IMR-90 (cell line): Measurements from ENCODE around the gene GPR27. TPM values are rescaled to one million over a fixed set of nuclear protein-coding genes. Genes with fewer than 3 reads are reported as not detected.

ENCODE experiments used
- ATAC-seq: fragments of 200-7000 bp; cut with Tn5 transposase; 2 replicates; pipeline ENCODE4 v1.9.1; 2020; ENCODE audit warnings: low read depth, mild to moderate bottlenecking, moderate library complexity
- BruUV-seq: library from RNA; stranded (reverse); fragments of 400-500 nt; replicated peaks from 2 replicates; lab custom pipeline; 2021; lab: Mats Ljungman, UMichigan
- CTCF ChIA-PET: fragments of 300-600 bp; formaldehyde crosslinking; extraction: SDS; loops from one replicate; lab custom pipeline; 2021; ENCODE audit warnings: antibody characterized with exemption; lab: Yijun Ruan, JAX
- POLR2A ChIA-PET: fragments of 300-600 bp; sonication (Branson Sonifier 250); formaldehyde crosslinking; loops from one replicate; lab custom pipeline; 2022; ENCODE audit warnings: antibody characterized with exemption; ENCODE audit not compliant: unreplicated experiment; lab: Charles Lee
- DNase-seq: peaks from one replicate; pipeline ENCODE4 v3.0.0; 2013
- H2AFZ ChIP-seq: replicated peaks from 2 replicates; pipeline ENCODE3; 2013; ENCODE audit warnings: low read length, mild to moderate bottlenecking; ENCODE audit not compliant: poor library complexity
- H2AK5ac ChIP-seq: 2 replicates; pipeline ENCODE4 v1.6.1; 2013; ENCODE audit warnings: low read depth, low read length, inconsistent platforms
- H2AK9ac ChIP-seq: replicated peaks from 2 replicates; pipeline ENCODE3; 2013; ENCODE audit warnings: mild to moderate bottlenecking, low read depth, low read length, moderate library complexity; ENCODE audit not compliant: poor library complexity
- H2BK120ac ChIP-seq: 2 replicates; pipeline ENCODE4 v1.6.1; 2013; ENCODE audit warnings: low read depth, low read length, inconsistent platforms
- H2BK15ac ChIP-seq: 3 replicates; pipeline ENCODE4 v1.6.1; 2013; ENCODE audit warnings: low read depth, low read length, inconsistent platforms
- H2BK20ac ChIP-seq: 2 replicates; pipeline ENCODE4 v1.6.1; 2013; ENCODE audit warnings: low read depth, mild to moderate bottlenecking, inconsistent platforms, low read length, moderate library complexity
- H2BK5ac ChIP-seq: 2 replicates; pipeline ENCODE4 v1.6.1; 2013; ENCODE audit warnings: mild to moderate bottlenecking, low read depth, low read length, inconsistent platforms; ENCODE audit not compliant: poor library complexity, severe bottlenecking
- H3K14ac ChIP-seq: replicated peaks from 2 replicates; pipeline ENCODE4 v1.6.1; 2013; ENCODE audit warnings: low read depth, low read length, inconsistent platforms
- H3K18ac ChIP-seq: 2 replicates; pipeline ENCODE4 v1.6.1; 2013; ENCODE audit warnings: low read depth, low read length, control low read depth
- H3K23ac ChIP-seq: 2 replicates; pipeline ENCODE4 v1.6.1; 2013; ENCODE audit warnings: low read depth, low read length, inconsistent platforms
- H3K27ac ChIP-seq: 2 replicates; pipeline ENCODE4 v1.5.1; 2013; ENCODE audit warnings: mild to moderate bottlenecking, control low read depth, low read length; ENCODE audit not compliant: insufficient read depth
- H3K27me3 ChIP-seq: 2 replicates; pipeline ENCODE4 v1.6.1; 2013; ENCODE audit warnings: low read length; ENCODE audit not compliant: control insufficient read depth, insufficient read depth
- H3K36me3 ChIP-seq: 2 replicates; pipeline ENCODE4 v1.6.1; 2013; ENCODE audit warnings: low read length, mixed read lengths; ENCODE audit not compliant: control insufficient read depth, insufficient read depth
- H3K4ac ChIP-seq: 2 replicates; pipeline ENCODE4 v1.6.1; 2013; ENCODE audit warnings: low read depth, low read length, inconsistent platforms
- H3K4me1 ChIP-seq: 2 replicates; pipeline ENCODE4 v1.6.1; 2013; ENCODE audit warnings: low read length, mixed read lengths; ENCODE audit not compliant: control insufficient read depth, insufficient read depth
- H3K4me2 ChIP-seq: 2 replicates; pipeline ENCODE4 v1.6.1; 2013; ENCODE audit warnings: low read depth, mild to moderate bottlenecking, control low read depth, low read length, moderate library complexity
- H3K4me3 ChIP-seq: 2 replicates; pipeline ENCODE4 v1.5.1; 2013; ENCODE audit warnings: low read depth, mild to moderate bottlenecking, control low read depth, low read length, moderate library complexity; ENCODE audit not compliant: insufficient read depth
- H3K56ac ChIP-seq: 2 replicates; pipeline ENCODE4 v1.6.1; 2013; ENCODE audit warnings: low read length, inconsistent platforms; ENCODE audit not compliant: insufficient read depth; ENCODE audit errors: extremely low read depth
- H3K79me1 ChIP-seq, 2 experiments: 2 replicates each; pipeline ENCODE4 v1.6.1; 2013; ENCODE audit warnings: low read length in 2 of 2, inconsistent platforms in 1 of 2, low read depth in 1 of 2
- H3K9ac ChIP-seq: 2 replicates; pipeline ENCODE4 v1.6.1; 2013; ENCODE audit warnings: low read depth, low read length, control low read depth
- H3K9me1 ChIP-seq: 2 replicates; pipeline ENCODE4 v1.6.1; 2013; ENCODE audit warnings: low read length, inconsistent platforms; ENCODE audit not compliant: insufficient read depth
- H3K9me3 ChIP-seq: 2 replicates; pipeline ENCODE4 v1.6.1; 2013; ENCODE audit warnings: low read length; ENCODE audit not compliant: control insufficient read depth, insufficient read depth
- H4K20me1 ChIP-seq: 2 replicates; pipeline ENCODE4 v1.6.1; 2013; ENCODE audit warnings: low read length, inconsistent platforms; ENCODE audit not compliant: insufficient read depth
- H4K5ac ChIP-seq: 2 replicates; pipeline ENCODE4 v1.6.1; 2013; ENCODE audit warnings: mild to moderate bottlenecking, low read depth, low read length, control low read depth
- H4K8ac ChIP-seq, 2 experiments: 2 replicates each; pipeline ENCODE4 v1.6.1; 2013; ENCODE audit warnings: low read depth in 2 of 2, low read length in 2 of 2, control low read depth in 1 of 2, inconsistent platforms in 1 of 2
- H4K91ac ChIP-seq: 2 replicates; pipeline ENCODE4 v1.6.1; 2013; ENCODE audit warnings: low read depth, low read length, inconsistent platforms; ENCODE audit not compliant: insufficient read depth
- BHLHE40 ChIP-seq: fragments of 150-350 bp; IDR thresholded peaks from 2 replicates; pipeline ENCODE4 v1.6.1; 2016; ENCODE audit warnings: mild to moderate bottlenecking, low read depth, low read length
- CEBPB ChIP-seq: IDR thresholded peaks from 2 replicates; pipeline ENCODE4 v1.6.1; 2012; ENCODE audit warnings: low read depth, low read length, improper control_type of control experiment
- CTCF ChIP-seq: conservative IDR thresholded peaks from 2 replicates; pipeline ENCODE4 v1.5.1; 2012; ENCODE audit warnings: mild to moderate bottlenecking, low read depth, low read length, improper control_type of control experiment
- ELK1 ChIP-seq: fragments of 150-350 bp; IDR thresholded peaks from 2 replicates; pipeline ENCODE4 v1.6.1; 2016; ENCODE audit warnings: low read depth, mild to moderate bottlenecking, low read length, moderate library complexity, borderline replicate concordance
- FOS ChIP-seq: fragments of 150-350 bp; IDR thresholded peaks from 2 replicates; pipeline ENCODE4 v1.6.1; 2016; ENCODE audit warnings: low read depth, low read length
- MXI1 ChIP-seq: IDR thresholded peaks from 2 replicates; pipeline ENCODE4 v1.6.1; 2012; ENCODE audit warnings: low read depth, mild to moderate bottlenecking, low read length, moderate library complexity, borderline replicate concordance
- SMC3 ChIP-seq: fragments of 150-350 bp; IDR thresholded peaks from 2 replicates; pipeline ENCODE4 v1.6.1; 2016; ENCODE audit warnings: low read depth, mild to moderate bottlenecking, antibody characterized with exemption, low read length, moderate library complexity
- USF2 ChIP-seq: fragments of 150-350 bp; IDR thresholded peaks from 2 replicates; pipeline ENCODE4 v1.6.1; 2017; ENCODE audit warnings: mild to moderate bottlenecking, antibody characterized with exemption, low read length, low read depth
- WGBS, 2 experiments: methylation state at CpG; one replicate each; pipeline versions ENCODE4 v1.1.5 to v1.1.7; 2013; ENCODE audit warnings: missing lambda C conversion rate in 2 of 2; ENCODE audit not compliant: insufficient read length in 1 of 2; ENCODE audit errors: extremely low coverage in 2 of 2; 5-methylcytosine and 5-hydroxymethylcytosine counted together
- dilution Hi-C: fragments of 300-500 bp; cut with HindIII; formaldehyde crosslinking; loops from one replicate; pipeline ENCODE4 v1.14.3; 2018; ENCODE audit warnings: low sequenced_read_pairs; ENCODE audit not compliant: unreplicated experiment
- in situ Hi-C: fragments of 300-500 bp; cut with MboI; formaldehyde crosslinking; loops from 3 replicates; pipeline ENCODE4 v1.14.3; 2019; ENCODE audit warnings: low sequenced_read_pairs, inconsistent platforms, mixed read lengths
- intact Hi-C: fragments of 100-400 bp; cut with micrococcal nuclease; formaldehyde crosslinking; loops from 2 replicates; pipeline ENCODE4 v1.10.0; 2022
- polyA plus RNA-seq, 3 experiments: library from polyadenylated mRNA; depleted of rRNA; stranded (reverse); fragments of >200 nt; gene quantifications; 2 replicates each; pipeline ENCODE4 v1.2.3, GENCODE V29; 2012; ENCODE audit warnings: low replicate concordance in 1 of 3
- total RNA-seq: library from RNA; depleted of rRNA; stranded (reverse); fragments of >200 nt; gene quantifications from 2 replicates; pipeline ENCODE4 v1.2.3, GENCODE V29; 2012

Gene GPR27
- total and polyA plus RNA-seq, 2 of the 4 experiments (the other 2 are of a cell fraction): not detected

- in situ Hi-C loops: no loop called here
- peaks cover 10% of the 10 kb centered on the region for H3K27me3 ChIP-seq
- WGBS, 2 experiments: 90% methylated on average over 2 of the region's 7 CpGs; no CpG with 5 or more reads in 1 of the 2 experiments
Observed at GRCh38 chr3:71797455-71797854, 43.8 kb downstream of the GPR27 start.

More at GRCh38 chr3:71797455-71797854, 43.8 kb downstream of the GPR27 start:
- H2BK120ac ChIP-seq: no peak overlapping the region
- H3K14ac ChIP-seq: no peak overlapping the region
- ATAC-seq (no peak), DNase-seq (no peak)
- H3K23ac ChIP-seq: no peak overlapping the region
- no peaks in the 10 kb centered on the region for H4K20me1 ChIP-seq
- H3K4me1 ChIP-seq: no peaks in the 10 kb centered on the region
- no peak overlapping the region for H3K27ac ChIP-seq
- no peak overlapping the region for H3K18ac ChIP-seq
- H2AFZ ChIP-seq: no peak overlapping the region
- H2AK9ac ChIP-seq: no peak overlapping the region
- TF ChIP-seq CTCF: no peak
- no peak for TF ChIP-seq USF2
- TF ChIP-seq FOS: no peak
- TF ChIP-seq CEBPB: no peak
- TF ChIP-seq ELK1: no peak
- TF ChIP-seq BHLHE40: no peak
- TF ChIP-seq SMC3: no peak
- no peak for TF ChIP-seq MXI1
- H3K9me1 ChIP-seq: no peaks in the 10 kb centered on the region
- no peak overlapping the region for H4K8ac ChIP-seq
- ChIA-PET POLR2A (no interaction called here), CTCF (no interaction called here)
- no peaks in the 10 kb centered on the region for H3K9me3 ChIP-seq
- no TSS peak for BruUV-seq
- H3K4me2 ChIP-seq: no peak overlapping the region
- intact Hi-C loops (no loop called here), dilution Hi-C loops (no loop called here)
- H2BK5ac ChIP-seq: no peak overlapping the region
- no peaks in the 10 kb centered on the region for H3K79me1 ChIP-seq
- no peak overlapping the region for H2BK15ac ChIP-seq
- H3K36me3 ChIP-seq: no peaks in the 10 kb centered on the region
- H2AK5ac ChIP-seq: no peak overlapping the region
- no peak overlapping the region for H3K9ac ChIP-seq
- no peak overlapping the region for H2BK20ac ChIP-seq
- H3K56ac ChIP-seq: no peak overlapping the region
- no peak overlapping the region for H3K4me3 ChIP-seq
- H3K4ac ChIP-seq: no peak overlapping the region
- no peak overlapping the region for H4K5ac ChIP-seq
- H4K91ac ChIP-seq: no peak overlapping the region
